ENCODE measurements around the gene PFDN4. TPM values are rescaled to one million over a fixed set of nuclear protein-coding genes. Genes with fewer than 3 reads are reported as not detected.

The PFDN4 gene
- total and polyA plus RNA-seq, 12 donors: 18.7 to 103 (median 44.2) TPM

DNA sequence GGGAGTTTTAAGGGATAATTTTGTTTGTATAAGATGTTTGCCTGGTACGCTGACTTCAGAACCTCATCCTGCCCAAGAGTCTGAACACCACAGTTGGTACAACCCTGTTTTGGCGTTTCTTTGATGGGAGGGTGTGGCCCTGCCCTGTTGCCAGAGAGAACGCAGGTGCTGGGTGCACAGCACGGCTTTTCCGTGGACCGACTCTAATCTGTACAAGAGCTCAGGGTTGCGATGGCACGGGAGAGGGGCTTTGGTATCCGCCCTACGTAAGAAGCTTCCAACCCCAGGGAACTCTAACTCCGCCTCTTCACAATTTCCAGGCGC is 35.4 kb upstream of the PFDN4 start:
- TF ChIP-seq POLR2A (IDR thresholded peaks at IDR 0.05): no peak
- TF ChIP-seq, protein P1, sequence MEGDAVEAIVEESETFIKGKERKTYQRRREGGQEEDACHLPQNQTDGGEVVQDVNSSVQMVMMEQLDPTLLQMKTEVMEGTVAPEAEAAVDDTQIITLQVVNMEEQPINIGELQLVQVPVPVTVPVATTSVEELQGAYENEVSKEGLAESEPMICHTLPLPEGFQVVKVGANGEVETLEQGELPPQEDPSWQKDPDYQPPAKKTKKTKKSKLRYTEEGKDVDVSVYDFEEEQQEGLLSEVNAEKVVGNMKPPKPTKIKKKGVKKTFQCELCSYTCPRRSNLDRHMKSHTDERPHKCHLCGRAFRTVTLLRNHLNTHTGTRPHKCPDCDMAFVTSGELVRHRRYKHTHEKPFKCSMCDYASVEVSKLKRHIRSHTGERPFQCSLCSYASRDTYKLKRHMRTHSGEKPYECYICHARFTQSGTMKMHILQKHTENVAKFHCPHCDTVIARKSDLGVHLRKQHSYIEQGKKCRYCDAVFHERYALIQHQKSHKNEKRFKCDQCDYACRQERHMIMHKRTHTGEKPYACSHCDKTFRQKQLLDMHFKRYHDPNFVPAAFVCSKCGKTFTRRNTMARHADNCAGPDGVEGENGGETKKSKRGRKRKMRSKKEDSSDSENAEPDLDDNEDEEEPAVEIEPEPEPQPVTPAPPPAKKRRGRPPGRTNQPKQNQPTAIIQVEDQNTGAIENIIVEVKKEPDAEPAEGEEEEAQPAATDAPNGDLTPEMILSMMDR (IDR thresholded peaks at IDR 0.05): no peak
- Histone ChIP-seq H3K4me3 (no peak overlapping the region), H3K27ac (no peak overlapping the region), H3K36me3 (replicated peaks in 1 of 2) (no peaks in the 10 kb centered on the region), H3K9me3 (replicated peaks in 1 of 3) (no peaks in the 10 kb centered on the region), H3K27me3 (peaks cover 68% of the 10 kb centered on the region), H3K4me1 (replicated peaks in 1 of 2) (peaks cover 0 to 6% of the 10 kb centered on the region in 2 donors)
- 12 to 25% (median 13%) methylated on average over 6 to 12 of the region's 12 CpGs for WGBS, 4 donors
- intact Hi-C loops (cut with DNase I): no loop called here
- no peak for DNase-seq

DNA sequence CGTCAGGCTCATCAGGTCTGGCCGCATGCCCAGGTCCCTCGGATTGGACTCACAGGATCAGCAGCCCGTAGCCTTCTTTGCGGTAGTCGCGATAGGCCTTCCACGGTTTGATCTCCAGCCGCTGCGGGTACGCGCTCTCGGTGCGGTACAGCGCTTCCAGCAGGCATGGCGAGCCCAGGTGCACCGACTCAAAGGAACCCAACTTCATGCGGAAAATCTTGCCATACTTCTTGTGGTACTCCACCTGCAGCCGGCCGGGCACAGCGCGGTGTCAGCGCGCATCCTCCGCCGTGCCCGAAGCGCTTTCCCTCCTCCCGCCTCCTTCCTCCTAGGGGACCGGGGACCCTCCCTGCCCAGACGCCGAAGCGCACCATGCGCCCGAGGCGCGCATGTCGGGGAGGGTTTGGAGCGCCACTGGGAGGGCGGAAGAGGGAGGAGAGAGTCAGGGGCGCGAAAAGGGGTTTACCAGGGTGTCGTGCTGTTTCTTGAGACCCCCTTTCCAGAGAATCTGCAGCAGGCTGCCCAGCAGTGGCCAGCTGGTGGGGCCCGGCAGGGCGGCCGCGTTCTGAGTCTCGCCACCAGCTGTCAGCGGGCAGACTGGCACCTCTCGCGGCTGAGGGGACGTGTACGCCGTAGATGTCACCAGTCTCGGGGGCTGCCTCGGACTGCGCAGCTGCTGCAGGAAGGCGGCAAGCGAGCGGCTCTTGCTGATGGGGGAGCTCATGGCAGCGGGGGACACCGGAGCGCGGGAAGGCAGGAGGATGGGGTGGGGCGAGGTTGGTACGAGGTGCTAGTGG is 34.8 kb upstream of the PFDN4 start:
- Histone ChIP-seq H3K27me3 (peaks cover 68% of the 10 kb centered on the region), H3K27ac (no peak overlapping the region), H3K36me3 (replicated peaks in 1 of 2) (no peaks in the 10 kb centered on the region), H3K4me3 (no peak overlapping the region), H3K9me3 (replicated peaks in 1 of 3) (no peaks in the 10 kb centered on the region), H3K4me1 (replicated peaks in 1 of 2) (peaks cover 0 to 6% of the 10 kb centered on the region in 2 donors)
- intact Hi-C loops (cut with DNase I): no loop called here
- no peak for DNase-seq
- 1 to 3% (median 2%) methylated on average over 21 to 66 of the region's 66 CpGs for WGBS, 4 donors
- no peak for TF ChIP-seq POLR2A (IDR thresholded peaks at IDR 0.05)
- TF ChIP-seq, protein P1 (IDR thresholded peaks at IDR 0.05): no peak

DNA sequence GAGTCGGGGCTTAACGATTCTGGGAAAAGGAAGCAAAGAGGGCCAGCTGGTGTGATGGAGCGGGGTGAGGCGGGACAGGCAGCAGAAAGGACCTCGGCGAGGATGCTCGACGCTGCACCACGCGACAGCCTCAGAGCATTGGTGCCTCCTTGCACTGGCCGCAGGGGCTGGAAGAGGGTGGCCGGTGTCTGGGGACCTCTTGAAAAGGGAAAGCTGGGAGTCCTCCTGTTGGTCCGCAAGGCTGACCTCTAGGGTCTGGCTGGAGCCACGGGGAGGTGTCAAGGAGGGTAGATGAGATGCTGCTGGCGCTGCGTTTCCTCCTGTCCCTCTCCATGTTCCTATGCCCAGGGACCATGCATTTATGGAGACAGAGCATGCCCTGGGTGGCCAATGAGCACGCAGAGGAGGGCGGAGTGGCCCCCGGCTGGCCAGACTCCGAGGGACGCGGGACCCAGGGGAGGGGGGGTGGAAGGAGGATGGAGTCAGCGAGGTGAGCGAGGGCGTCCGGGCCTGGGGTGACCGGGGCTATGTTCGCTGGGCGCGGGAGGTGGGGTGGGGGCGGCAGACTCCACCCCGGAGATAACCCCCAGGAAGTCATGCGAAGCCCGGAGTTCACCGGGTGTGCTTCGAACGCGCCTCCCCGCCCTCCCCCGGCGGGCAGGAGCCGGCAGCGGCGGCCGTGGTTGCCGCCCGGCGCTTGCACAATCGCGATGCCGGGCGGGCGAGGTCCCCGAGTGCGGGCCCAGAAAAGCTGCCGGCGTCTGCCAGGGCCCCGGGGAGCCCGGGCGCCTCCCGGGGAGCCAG is 34.0 kb upstream of the PFDN4 start, which contains the start of gene CYP24A1:
CYP24A1 (minus strand) TSS at position 334 of the 804 bp plus-strand sequence. CDS start 407 bp downstream, outside the sequence.
- intact Hi-C loops (cut with DNase I): no loop called here
- no peaks in the 10 kb centered on the region for H3K9me3 ChIP-seq (replicated peaks in 1 of 3)
- H3K27ac ChIP-seq: no peak within 1 kb of the TSS
- WGBS, 4 donors: 1 to 3% (median 2%) methylated on average over 14 to 61 of the region's 61 CpGs
- no peak for TF ChIP-seq POLR2A (IDR thresholded peaks at IDR 0.05)
- TF ChIP-seq, protein P1 (IDR thresholded peaks at IDR 0.05): no peak
- no peak for DNase-seq
- H3K4me1 ChIP-seq (replicated peaks in 1 of 2): peaks cover 0 to 6% of the 10 kb centered on the region in 2 donors
- H3K4me3 ChIP-seq: no peak within 1 kb of the TSS
- H3K27me3 ChIP-seq: peaks cover 65% of the 10 kb centered on the region
- no peaks in the 10 kb centered on the region for H3K36me3 ChIP-seq (replicated peaks in 1 of 2)

DNA sequence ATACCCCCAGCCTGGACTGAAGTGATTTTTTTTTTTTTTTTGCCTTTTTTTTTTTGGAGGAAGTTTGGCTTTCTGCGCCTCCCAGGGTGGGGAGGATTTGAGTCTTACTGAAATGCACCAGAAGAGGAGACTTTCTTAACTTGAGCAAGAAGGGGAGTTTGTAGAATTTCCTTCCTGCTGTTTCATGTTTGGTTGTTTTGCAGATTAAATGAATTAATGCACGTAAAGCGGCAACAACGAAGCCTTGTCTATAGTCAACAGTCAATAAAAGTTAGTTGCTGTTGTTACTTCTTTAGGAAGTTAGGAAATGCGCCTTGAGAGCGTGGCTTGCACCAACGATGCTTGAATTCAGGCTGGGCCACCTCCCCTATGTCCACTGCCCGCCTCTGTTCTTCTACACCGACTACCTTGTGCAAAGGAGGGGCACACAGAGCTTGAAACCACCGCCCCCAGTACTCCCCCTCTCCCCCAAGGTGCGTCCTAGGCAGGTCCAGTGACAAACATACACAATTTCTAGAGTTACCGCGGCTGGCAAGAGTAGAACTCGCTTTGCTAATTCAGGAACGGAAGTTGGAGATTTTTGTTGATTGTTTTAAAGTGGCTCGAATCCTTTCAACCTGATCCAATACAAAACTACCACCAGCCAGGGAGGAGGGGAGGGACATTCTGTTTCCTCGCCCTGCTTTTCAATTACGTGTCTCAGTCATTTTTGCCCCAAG is 33.3 kb upstream of the PFDN4 start:
- Histone ChIP-seq H3K4me1 (replicated peaks in 1 of 2) (peaks cover 0 to 6% of the 10 kb centered on the region in 2 donors), H3K27me3 (peaks cover 57% of the 10 kb centered on the region), H3K27ac (no peak overlapping the region), H3K4me3 (no peak overlapping the region), H3K9me3 (replicated peaks in 1 of 3) (no peaks in the 10 kb centered on the region), H3K36me3 (replicated peaks in 1 of 2) (no peaks in the 10 kb centered on the region)
- DNase-seq: no peak
- 8 to 12% (median 10%) methylated on average over 18 of the region's 18 CpGs for WGBS, 4 donors
- TF ChIP-seq POLR2A (IDR thresholded peaks at IDR 0.05): no peak
- TF ChIP-seq, protein P1 (IDR thresholded peaks at IDR 0.05): no peak
- intact Hi-C loops (cut with DNase I): no loop called here
